KMS-11 (cell line): ENCODE results near the gene ULK1.

Experiments used
- H2AFZ ChIP-seq: fragments of 200-600 bp; sonication (generic); 2 replicates; pipeline ENCODE4 v1.6.1; 2016; ENCODE audit warnings: antibody characterized with exemption, mixed run types, low read depth
- H3K27ac ChIP-seq: fragments of 200-600 bp; sonication (generic); 2 replicates; pipeline ENCODE4 v1.6.1; 2016; ENCODE audit warnings: mild to moderate bottlenecking, mixed run types
- H3K27me3 ChIP-seq: fragments of 200-600 bp; sonication (generic); 2 replicates; pipeline ENCODE4 v1.6.1; 2017; ENCODE audit warnings: mild to moderate bottlenecking, low read depth, mixed run types, moderate library complexity; ENCODE audit not compliant: insufficient read depth
- H3K36me3 ChIP-seq: fragments of 200-600 bp; sonication (generic); 2 replicates; pipeline ENCODE4 v1.6.1; 2017; ENCODE audit warnings: mild to moderate bottlenecking, mixed run types; ENCODE audit not compliant: insufficient read depth
- H3K4me1 ChIP-seq: fragments of 200-600 bp; sonication (generic); 2 replicates; pipeline ENCODE4 v1.6.1; 2016; ENCODE audit warnings: mild to moderate bottlenecking, low read depth, mixed run types; ENCODE audit not compliant: poor library complexity, severe bottlenecking
- H3K4me2 ChIP-seq: fragments of 200-600 bp; sonication (generic); 2 replicates; pipeline ENCODE4 v1.7.0; 2016; ENCODE audit warnings: mild to moderate bottlenecking, mixed run types
- H3K4me3 ChIP-seq: fragments of 200-600 bp; sonication (generic); IDR thresholded peaks from 2 replicates; pipeline ENCODE4 v1.6.1; 2017; ENCODE audit warnings: low read depth, low read length, mixed read lengths; ENCODE audit not compliant: insufficient read depth
- H3K79me2 ChIP-seq: fragments of 200-600 bp; sonication (generic); 2 replicates; pipeline ENCODE4 v1.6.1; 2016; ENCODE audit warnings: low read depth, mixed run types; ENCODE audit not compliant: insufficient read depth
- H3K9ac ChIP-seq: fragments of 200-600 bp; sonication (generic); 2 replicates; pipeline ENCODE4 v1.6.1; 2016; ENCODE audit warnings: mild to moderate bottlenecking, mixed run types
- H4K20me1 ChIP-seq: fragments of 200-600 bp; sonication (generic); 2 replicates; pipeline ENCODE4 v1.6.1; 2016; ENCODE audit warnings: mild to moderate bottlenecking, mixed run types; ENCODE audit not compliant: insufficient read depth
- CTCF ChIP-seq: fragments of 200-600 bp; sonication (generic); conservative IDR thresholded peaks from 2 replicates; pipeline ENCODE4 v1.6.1; 2017; ENCODE audit warnings: low read depth, mild to moderate bottlenecking, antibody characterized with exemption, low read length, moderate library complexity, mixed read lengths

Gene ULK1

GRCh38 chr12:131856366-131857097 is 37.9 kb upstream of the ULK1 start:
- Histone ChIP-seq H3K4me1 (no peaks in the 10 kb centered on the region), H3K79me2 (no peaks in the 10 kb centered on the region), H2AFZ (no peak overlapping the region), H4K20me1 (no peaks in the 10 kb centered on the region), H3K36me3 (no peaks in the 10 kb centered on the region), H3K4me3 (no peak overlapping the region), H3K4me2 (no peak overlapping the region), H3K9ac (no peak overlapping the region), H3K27ac (no peak overlapping the region), H3K27me3 (no peaks in the 10 kb centered on the region)
- TF ChIP-seq CTCF: no peak

- Histone ChIP-seq H2AFZ (no peak overlapping the region), H3K4me3 (no peak overlapping the region), H4K20me1 (no peaks in the 10 kb centered on the region), H3K79me2 (no peaks in the 10 kb centered on the region), H3K27ac (no peak overlapping the region), H3K4me1 (no peaks in the 10 kb centered on the region), H3K27me3 (no peaks in the 10 kb centered on the region), H3K4me2 (no peak overlapping the region), H3K36me3 (no peaks in the 10 kb centered on the region), H3K9ac (no peak overlapping the region)
- TF ChIP-seq CTCF: no peak
These were observed 36.2 kb upstream of the ULK1 start for GRCh38 chr12:131857908-131858850.

GRCh38 chr12:131860472-131861260 is 33.8 kb upstream of the ULK1 start:
- TF ChIP-seq CTCF: no peak
- no peak overlapping the region for H3K9ac ChIP-seq

GRCh38 chr12:131861261-131862083 is 33.0 kb upstream of the ULK1 start:
- Histone ChIP-seq H3K9ac (no peak overlapping the region), H3K4me3 (no peak overlapping the region), H3K27ac (no peak overlapping the region), H3K36me3 (no peaks in the 10 kb centered on the region), H3K4me2 (no peak overlapping the region), H3K27me3 (no peaks in the 10 kb centered on the region), H3K79me2 (no peaks in the 10 kb centered on the region), H2AFZ (no peak overlapping the region), H4K20me1 (no peaks in the 10 kb centered on the region), H3K4me1 (no peaks in the 10 kb centered on the region)
- TF ChIP-seq CTCF: no peak

More at GRCh38 chr12:131860472-131861260, 33.8 kb upstream of the ULK1 start:
- no peaks in the 10 kb centered on the region for H3K4me1 ChIP-seq
- H3K27me3 ChIP-seq: no peaks in the 10 kb centered on the region
- H3K4me2 ChIP-seq: no peak overlapping the region
- H3K79me2 ChIP-seq: no peaks in the 10 kb centered on the region
- no peak overlapping the region for H3K4me3 ChIP-seq
- H3K36me3 ChIP-seq: no peaks in the 10 kb centered on the region
- no peak overlapping the region for H3K27ac ChIP-seq
- no peaks in the 10 kb centered on the region for H4K20me1 ChIP-seq
- no peak overlapping the region for H2AFZ ChIP-seq
